Activated CD8-positive, alpha-beta memory T cell treated with anti-CD3 and anti-CD28 coated beads, Interleukin-2, amount 10 ng/mL, durations not matched to agents 7 days and 5 days (primary cell): ENCODE measurements around the gene KIF18A. TPM values are rescaled to one million over a fixed set of nuclear protein-coding genes. Genes with fewer than 3 reads are reported as not detected.
"Not testable (repeated sequence)": the region's sequence is repeated elsewhere in the genome, so short reads cannot be mapped to it uniquely, and the experiment has no call there.

Source experiments
- ATAC-seq: fragments of 150-1000 bp; cut with Tn5 transposase; one replicate; pipeline ENCODE4 v1.10.0; 2021; ENCODE audit warnings: moderate library complexity
- CTCF ChIA-PET: fragments of 350-600 bp; sonication (Branson Sonifier 250); formaldehyde crosslinking; loops from one replicate; lab custom pipeline; 2021; ENCODE audit warnings: antibody characterized with exemption; lab: Charles Lee
- DNase-seq: peaks from one replicate; pipeline ENCODE4 v3.0.0-alpha.2; 2020
- H3K27ac Mint-ChIP-seq: one replicate; pipeline ENCODE4 v1.8.0; 2021; ENCODE audit warnings: mild to moderate bottlenecking, mixed read lengths
- H3K27me3 Mint-ChIP-seq: one replicate; pipeline ENCODE4 v1.8.0; 2021; ENCODE audit warnings: mixed read lengths
- H3K36me3 Mint-ChIP-seq: one replicate; pipeline ENCODE4 v1.8.0; 2021; ENCODE audit warnings: mild to moderate bottlenecking, mixed read lengths
- H3K4me1 Mint-ChIP-seq: one replicate; pipeline ENCODE4 v1.8.0; 2021; ENCODE audit warnings: mixed read lengths
- H3K4me3 Mint-ChIP-seq: one replicate; pipeline ENCODE4 v1.8.0; 2021; ENCODE audit warnings: mild to moderate bottlenecking, moderate library complexity, mixed read lengths
- H3K9me3 Mint-ChIP-seq: one replicate; pipeline ENCODE4 v1.8.0; 2022; ENCODE audit warnings: low read depth, mixed read lengths
- total RNA-seq, 2 experiments: library from RNA; stranded (reverse); gene quantifications; one replicate each; pipeline ENCODE4 v1.2.3, GENCODE V29; 2021

KIF18A gene
- total RNA-seq, 2 experiments from 2014 or later, result 26.6 to 35.5 TPM

GRCh38 chr11:28123151-28123581 lies 15.2 kb upstream of the KIF18A start:
- CTCF ChIA-PET, result no interaction called here
- H3K4me1 Mint-ChIP-seq, result peaks cover 3% of the 10 kb centered on the region
- no peaks in the 10 kb centered on the region for H3K27me3 Mint-ChIP-seq
- H3K9me3 Mint-ChIP-seq, result no peaks in the 10 kb centered on the region
- no peak overlapping the region for H3K4me3 Mint-ChIP-seq
- DNase-seq, result no peak
- no peak for ATAC-seq
- H3K36me3 Mint-ChIP-seq, result peaks cover 16% of the 10 kb centered on the region
- no peak overlapping the region for H3K27ac Mint-ChIP-seq

GRCh38 chr11:28117712-28118111 lies 9.8 kb upstream of the KIF18A start:
- Mint-ChIP-seq H3K4me3 (no peak overlapping the region), H3K9me3 (no peaks in the 10 kb centered on the region), H3K27me3 (no peaks in the 10 kb centered on the region), H3K27ac (no peak overlapping the region), H3K4me1 (peaks cover 3% of the 10 kb centered on the region), H3K36me3 (peaks cover 24% of the 10 kb centered on the region)
- no peak for ATAC-seq
- no peak for DNase-seq
- CTCF ChIA-PET, result interaction anchor here (1.3 kb wide), 1 partner anchor 10 kb away, joined by 3 read pairs; the partner anchor contains the start of genes KIF18A and METTL15

- Mint-ChIP-seq H3K4me3 (no peak overlapping the region), H3K9me3 (no peaks in the 10 kb centered on the region), H3K27ac (no peak overlapping the region), H3K27me3 (no peaks in the 10 kb centered on the region), H3K4me1 (peaks cover 26% of the 10 kb centered on the region), H3K36me3 (peaks cover 29% of the 10 kb centered on the region)
- CTCF ChIA-PET, result no interaction called here
- ATAC-seq, result no peak
- DNase-seq, result no peak
These were observed 6.8 kb upstream of the KIF18A start for GRCh38 chr11:28114731-28115130.

GRCh38 chr11:28114116-28114515 lies 6.2 kb upstream of the KIF18A start:
- Mint-ChIP-seq H3K9me3 (no peaks in the 10 kb centered on the region), H3K4me3 (no peak overlapping the region), H3K27ac (no peak overlapping the region), H3K4me1 (peaks cover 32% of the 10 kb centered on the region), H3K36me3 (peaks cover 29% of the 10 kb centered on the region), H3K27me3 (no peaks in the 10 kb centered on the region)
- DNase-seq, result no peak
- no peak for ATAC-seq
- CTCF ChIA-PET, result no interaction called here

GRCh38 chr11:28110821-28111200 lies 2.9 kb upstream of the KIF18A start:
- Mint-ChIP-seq H3K4me3 (peak overlapping the region; percentile 99), H3K9me3 (no peaks in the 10 kb centered on the region), H3K27ac (peak overlapping the region; percentile 100), H3K36me3 (peaks cover 26% of the 10 kb centered on the region), H3K27me3 (no peaks in the 10 kb centered on the region), H3K4me1 (peaks cover 41% of the 10 kb centered on the region)
- ATAC-seq (no peak), DNase-seq (no peak)
- CTCF ChIA-PET, result no interaction called here

GRCh38 chr11:28110108-28110820 lies 2.3 kb upstream of the KIF18A start:
- CTCF ChIA-PET, result no interaction called here
- H3K36me3 Mint-ChIP-seq, result peaks cover 25% of the 10 kb centered on the region
- H3K4me1 Mint-ChIP-seq, result peaks cover 46% of the 10 kb centered on the region
- no peaks in the 10 kb centered on the region for H3K27me3 Mint-ChIP-seq
- H3K4me3 Mint-ChIP-seq, result peak overlapping the region; percentile 99
- no peaks in the 10 kb centered on the region for H3K9me3 Mint-ChIP-seq
- peak; percentile 40 for ATAC-seq
- peak overlapping the region; percentile 100 for H3K27ac Mint-ChIP-seq
- peak; percentile 76 for DNase-seq

GRCh38 chr11:28108958-28109357 lies 1.0 kb upstream of the KIF18A start:
- peaks cover 20% of the 10 kb centered on the region for H3K36me3 Mint-ChIP-seq
- peak overlapping the region; percentile 99 for H3K4me3 Mint-ChIP-seq
- peaks cover 53% of the 10 kb centered on the region for H3K4me1 Mint-ChIP-seq
- peak overlapping the region; percentile 100 for H3K27ac Mint-ChIP-seq
- CTCF ChIA-PET, result no interaction called here
- DNase-seq (no peak), ATAC-seq (no peak)
- no peaks in the 10 kb centered on the region for H3K27me3 Mint-ChIP-seq
- H3K9me3 Mint-ChIP-seq, result no peaks in the 10 kb centered on the region

GRCh38 chr11:28107191-28107749 lies 686 bp downstream of the KIF18A start:
- Mint-ChIP-seq H3K4me3 (peak overlapping the region; percentile 99), H3K27me3 (no peaks in the 10 kb centered on the region), H3K9me3 (no peaks in the 10 kb centered on the region), H3K27ac (peak overlapping the region; percentile 100), H3K4me1 (peaks cover 50% of the 10 kb centered on the region), H3K36me3 (peaks cover 17% of the 10 kb centered on the region)
- CTCF ChIA-PET, result interaction anchor here (1.0 to 1.1 kb wide), 2 partner anchors 10 to 11 kb away, joined by 3 read pairs; no protein-coding TSS in a partner anchor
- DNase-seq (peak; percentile 48), ATAC-seq (peak; percentile 1)

- H3K9me3 Mint-ChIP-seq, result no peaks in the 10 kb centered on the region
- H3K27me3 Mint-ChIP-seq, result no peaks in the 10 kb centered on the region
- H3K27ac Mint-ChIP-seq, result peak overlapping the region; percentile 82
- CTCF ChIA-PET, result interaction anchor here (1.0 kb wide), 2 partner anchors 10 to 17 kb away, joined by 3 read pairs; no protein-coding TSS in a partner anchor
- ATAC-seq (no peak), DNase-seq (no peak)
- H3K4me3 Mint-ChIP-seq, result peak overlapping the region; percentile 99
- H3K36me3 Mint-ChIP-seq, result peaks cover 17% of the 10 kb centered on the region
- peaks cover 42% of the 10 kb centered on the region for H3K4me1 Mint-ChIP-seq
These were observed 1.5 kb downstream of the KIF18A start for GRCh38 chr11:28106353-28107043.

GRCh38 chr11:28105869-28106268 lies 2.1 kb downstream of the KIF18A start:
- Mint-ChIP-seq H3K4me1 (peaks cover 37% of the 10 kb centered on the region), H3K27ac (peak overlapping the region; percentile 82), H3K36me3 (peaks cover 19% of the 10 kb centered on the region), H3K9me3 (no peaks in the 10 kb centered on the region), H3K27me3 (no peaks in the 10 kb centered on the region), H3K4me3 (peak overlapping the region; percentile 99)
- no peak for ATAC-seq
- DNase-seq, result no peak
- CTCF ChIA-PET, result interaction anchor here (1.0 kb wide), 1 partner anchor 16 kb away, joined by 3 read pairs; no protein-coding TSS in a partner anchor

- ATAC-seq (no peak), DNase-seq (no peak)
- CTCF ChIA-PET, result no interaction called here
- H3K4me3 Mint-ChIP-seq, result no peak overlapping the region
- H3K9me3 Mint-ChIP-seq, result no peaks in the 10 kb centered on the region
- H3K27ac Mint-ChIP-seq, result no peak overlapping the region
- H3K36me3 Mint-ChIP-seq, result peaks cover 21% of the 10 kb centered on the region
- H3K27me3 Mint-ChIP-seq, result no peaks in the 10 kb centered on the region
- peaks cover 33% of the 10 kb centered on the region for H3K4me1 Mint-ChIP-seq
These were observed 3.0 kb downstream of the KIF18A start for GRCh38 chr11:28104984-28105383.

GRCh38 chr11:28104425-28104824 lies 3.5 kb downstream of the KIF18A start:
- H3K4me3 Mint-ChIP-seq, result no peak overlapping the region
- H3K27ac Mint-ChIP-seq, result no peak overlapping the region
- H3K36me3 Mint-ChIP-seq, result peaks cover 21% of the 10 kb centered on the region
- H3K9me3 Mint-ChIP-seq, result no peaks in the 10 kb centered on the region
- ATAC-seq, result no peak
- peaks cover 33% of the 10 kb centered on the region for H3K4me1 Mint-ChIP-seq
- no peak for DNase-seq
- CTCF ChIA-PET, result no interaction called here
- H3K27me3 Mint-ChIP-seq, result no peaks in the 10 kb centered on the region

- DNase-seq, CTCF ChIA-PET, H3K27ac Mint-ChIP-seq, H3K9me3 Mint-ChIP-seq, H3K4me3 Mint-ChIP-seq, H3K27me3 Mint-ChIP-seq, ATAC-seq: not testable (repeated sequence)
- H3K4me1 Mint-ChIP-seq, result peaks cover 29% of the 10 kb centered on the region
- peaks cover 23% of the 10 kb centered on the region for H3K36me3 Mint-ChIP-seq
These were observed 5.7 kb downstream of the KIF18A start for GRCh38 chr11:28102300-28102699.
